ENCODE results near the gene ATP11A.

Gene ATP11A

GRCh38 chr13:112761701-112762689 lies 72.2 kb downstream of the ATP11A start:
- no peak for DNase-seq (ENCODE audit: low spot score)

GRCh38 chr13:112762690-112763080 lies 72.8 kb downstream of the ATP11A start:
- no peak for DNase-seq (ENCODE audit: low spot score)

GRCh38 chr13:112764028-112764427 lies 74.2 kb downstream of the ATP11A start:
- no peak for DNase-seq (ENCODE audit: low spot score)

GRCh38 chr13:112764864-112765561 lies 75.2 kb downstream of the ATP11A start:
- DNase-seq (ENCODE audit: low spot score) = no peak

GRCh38 chr13:112765731-112766130 lies 75.9 kb downstream of the ATP11A start:
- no peak for DNase-seq (ENCODE audit: low spot score)

- no peak for DNase-seq (ENCODE audit: low spot score)
Measured at GRCh38 chr13:112766336-112766735, 76.5 kb downstream of the ATP11A start.

GRCh38 chr13:112767506-112768471 lies 78.0 kb downstream of the ATP11A start:
- DNase-seq (ENCODE audit: low spot score) = no peak

GRCh38 chr13:112768795-112769481 lies 79.1 kb downstream of the ATP11A start:
- no peak for DNase-seq (ENCODE audit: low spot score)

- DNase-seq (ENCODE audit: low spot score) = no peak
Measured at GRCh38 chr13:112769615-112770014, 79.8 kb downstream of the ATP11A start.

- DNase-seq (ENCODE audit: low spot score) = no peak
Measured at GRCh38 chr13:112770504-112770903, 80.7 kb downstream of the ATP11A start.

GRCh38 chr13:112771139-112771876 lies 81.5 kb downstream of the ATP11A start:
- DNase-seq (ENCODE audit: low spot score) = no peak

GRCh38 chr13:112771877-112772538 lies 82.2 kb downstream of the ATP11A start:
- no peak for DNase-seq (ENCODE audit: low spot score)

- no peak for DNase-seq (ENCODE audit: low spot score)
Measured at GRCh38 chr13:112772539-112772909, 82.7 kb downstream of the ATP11A start.

GRCh38 chr13:112772929-112773328 lies 83.1 kb downstream of the ATP11A start:
- DNase-seq (ENCODE audit: low spot score) = no peak

- DNase-seq (ENCODE audit: low spot score) = no peak
Measured at GRCh38 chr13:112773601-112774447, 84.0 kb downstream of the ATP11A start.

- DNase-seq (ENCODE audit: low spot score) = no peak
Measured at GRCh38 chr13:112774448-112774792, 84.6 kb downstream of the ATP11A start.

GRCh38 chr13:112774829-112775565 lies 85.2 kb downstream of the ATP11A start:
- no peak for DNase-seq (ENCODE audit: low spot score)

- DNase-seq (ENCODE audit: low spot score) = no peak
Measured at GRCh38 chr13:112775791-112776279, 86.0 kb downstream of the ATP11A start.

Data from COLO829 (cell line).